HUDEP-2 (cell line): ENCODE measurements around the gene ZDBF2.
"Not testable (repeated sequence)": the region's sequence is repeated elsewhere in the genome, so short reads cannot be mapped to it uniquely, and the experiment has no call there.

Experiments used
- DNase-seq, 76 experiments: peaks; one replicate each; lab custom pipeline; 2025; ENCODE audit not compliant: unreplicated experiment in 76 of 76; lab: John Stamatoyannopoulos, UW

ZDBF2 gene

GRCh38 chr2:206258615-206259014 is 15.8 kb upstream of the ZDBF2 start:
- DNase-seq: not testable (repeated sequence)

GRCh38 chr2:206259376-206260187 is 14.9 kb upstream of the ZDBF2 start:
- peak in 7 of 76 experiments; percentile 6 to 59 (median 16) for DNase-seq

- DNase-seq: peak in 27 of 76 experiments; percentile 2 to 67 (median 28)
These were observed 14.1 kb upstream of the ZDBF2 start for GRCh38 chr2:206260188-206261012.

GRCh38 chr2:206263959-206264603 is 10.4 kb upstream of the ZDBF2 start:
- DNase-seq: no peak

GRCh38 chr2:206266130-206267125 is 8.0 kb upstream of the ZDBF2 start:
- DNase-seq: no peak

GRCh38 chr2:206267567-206267966 is 6.9 kb upstream of the ZDBF2 start:
- no peak for DNase-seq

GRCh38 chr2:206271065-206271464 is 3.4 kb upstream of the ZDBF2 start:
- no peak for DNase-seq

GRCh38 chr2:206273905-206274304 is 558 bp upstream of the ZDBF2 start:
- no peak for DNase-seq

GRCh38 chr2:206275312-206276055 is 1.0 kb downstream of the ZDBF2 start:
- no peak for DNase-seq

GRCh38 chr2:206276169-206276942 is 1.9 kb downstream of the ZDBF2 start:
- no peak for DNase-seq

GRCh38 chr2:206277503-206277902 is 3.0 kb downstream of the ZDBF2 start:
- DNase-seq: no peak

- DNase-seq: no peak
These were observed 8.3 kb downstream of the ZDBF2 start for GRCh38 chr2:206282746-206283145.

GRCh38 chr2:206287197-206287596 is 12.7 kb downstream of the ZDBF2 start:
- DNase-seq: no peak

- no peak for DNase-seq
These were observed 14.9 kb downstream of the ZDBF2 start for GRCh38 chr2:206289391-206289790.

- DNase-seq: no peak
These were observed 21.7 kb downstream of the ZDBF2 start for GRCh38 chr2:206296128-206296527.

GRCh38 chr2:206299608-206300007 is 25.1 kb downstream of the ZDBF2 start:
- not testable (repeated sequence) for DNase-seq

- DNase-seq: no peak
These were observed 31.2 kb downstream of the ZDBF2 start for GRCh38 chr2:206305523-206306245.

- no peak for DNase-seq
These were observed 36.6 kb downstream of the ZDBF2 start for GRCh38 chr2:206311026-206311425.
